SK-N-SH treated with all-trans-retinoic acid at 6 μM for 48 hours (cell line): Measurements from ENCODE around the gene PSTPIP2.

ENCODE experiments used
- ATAC-seq: fragments of 200-7000 bp; cut with Tn5 transposase; 3 replicates; pipeline ENCODE4 v1.9.1; 2020; ENCODE audit warnings: mild to moderate bottlenecking, moderate library complexity
- ARNTL ChIP-seq: fragments of 450-650 bp; formaldehyde crosslinking; IDR thresholded peaks from 2 replicates; pipeline ENCODE4 v1.5.0; 2020; ENCODE audit warnings: low read depth, mild to moderate bottlenecking, moderate library complexity, borderline replicate concordance
- BACH2 ChIP-seq: fragments of 250-450 bp; sonication (Bioruptor Pico); IDR thresholded peaks from 2 replicates; pipeline ENCODE4 v1.9.0; 2021; ENCODE audit warnings: mild to moderate bottlenecking, borderline replicate concordance
- CSDC2 ChIP-seq: fragments of 250-450 bp; sonication (Bioruptor Pico); IDR thresholded peaks from 2 replicates; pipeline ENCODE4 v1.5.0; 2020; ENCODE audit warnings: mild to moderate bottlenecking, moderate library complexity
- ESRRG ChIP-seq: fragments of 250-450 bp; sonication (Bioruptor Pico); IDR thresholded peaks from 2 replicates; pipeline ENCODE4 v1.6.1; 2021; ENCODE audit warnings: mild to moderate bottlenecking
- GLIS3 ChIP-seq: fragments of 250-450 bp; sonication (Bioruptor Pico); IDR thresholded peaks from 2 replicates; pipeline ENCODE4 v1.5.0; 2020; ENCODE audit warnings: mild to moderate bottlenecking, moderate library complexity
- ISL1 ChIP-seq: fragments of 250-450 bp; sonication (Bioruptor Pico); IDR thresholded peaks from 2 replicates; pipeline ENCODE4 v2.1.2; 2022; ENCODE audit warnings: mild to moderate bottlenecking, moderate library complexity
- PPARA ChIP-seq: fragments of 250-450 bp; sonication (Bioruptor Pico); IDR thresholded peaks from 2 replicates; pipeline ENCODE4 v1.5.0; 2020; ENCODE audit warnings: mild to moderate bottlenecking, borderline replicate concordance
- RARB ChIP-seq: fragments of 250-450 bp; sonication (Bioruptor Pico); IDR thresholded peaks from 2 replicates; pipeline ENCODE4 v1.8.0; 2021; ENCODE audit warnings: mild to moderate bottlenecking, moderate library complexity
- TCF4 ChIP-seq: fragments of 250-450 bp; sonication (Bioruptor Pico); IDR thresholded peaks from 2 replicates; pipeline ENCODE4 v1.8.0; 2021; ENCODE audit warnings: mild to moderate bottlenecking, moderate library complexity, borderline replicate concordance
- TOX ChIP-seq: fragments of 250-450 bp; sonication (Bioruptor Pico); IDR thresholded peaks from 2 replicates; pipeline ENCODE4 v1.8.0; 2021; ENCODE audit warnings: mild to moderate bottlenecking, moderate library complexity, borderline replicate concordance
- ZC3H10 ChIP-seq: fragments of 250-450 bp; sonication (Bioruptor Pico); IDR thresholded peaks from 2 replicates; pipeline ENCODE4 v1.5.1; 2021; ENCODE audit warnings: mild to moderate bottlenecking, moderate library complexity
- ZFP3 ChIP-seq: fragments of 250-450 bp; sonication (Bioruptor Pico); IDR thresholded peaks from 2 replicates; pipeline ENCODE4 v1.5.0; 2020; ENCODE audit warnings: mild to moderate bottlenecking, moderate library complexity
- ZFP30 ChIP-seq: fragments of 450-650 bp; formaldehyde crosslinking; IDR thresholded peaks from 2 replicates; pipeline ENCODE4 v1.5.0; 2022; ENCODE audit warnings: mild to moderate bottlenecking, moderate library complexity
- ZNF565 ChIP-seq: fragments of 450-650 bp; formaldehyde crosslinking; conservative IDR thresholded peaks from 2 replicates; pipeline ENCODE4 v1.5.0; 2020; ENCODE audit warnings: low read depth, mild to moderate bottlenecking, moderate library complexity
- ZNF70 ChIP-seq: fragments of 450-650 bp; formaldehyde crosslinking; IDR thresholded peaks from 2 replicates; pipeline ENCODE4 v1.5.0; 2020; ENCODE audit warnings: mild to moderate bottlenecking, moderate library complexity
- ZNF8 ChIP-seq: fragments of 450-650 bp; formaldehyde crosslinking; IDR thresholded peaks from 2 replicates; pipeline ENCODE4 v1.5.0; 2020; ENCODE audit warnings: mild to moderate bottlenecking, moderate library complexity
- TF ChIP-seq, protein P1 (sequence below): fragments of 250-450 bp; sonication (Bioruptor Pico); IDR thresholded peaks from 2 replicates; pipeline ENCODE4 v1.8.0; 2020; ENCODE audit warnings: mild to moderate bottlenecking, moderate library complexity, borderline replicate concordance
- TF ChIP-seq, protein P2 (sequence below): fragments of 250-450 bp; sonication (Bioruptor Pico); IDR thresholded peaks from 2 replicates; pipeline ENCODE4 v1.5.1; 2021; ENCODE audit warnings: mild to moderate bottlenecking, moderate library complexity
- TF ChIP-seq, protein P3 (sequence below): fragments of 250-450 bp; sonication (Bioruptor Pico); IDR thresholded peaks from 2 replicates; pipeline ENCODE4 v1.8.0; 2021; ENCODE audit warnings: low read depth, mild to moderate bottlenecking, moderate library complexity, borderline replicate concordance
- TF ChIP-seq, protein P4 (sequence below): fragments of 250-450 bp; sonication (Bioruptor Pico); IDR thresholded peaks from 2 replicates; pipeline ENCODE4 v1.5.0; 2020; ENCODE audit warnings: mild to moderate bottlenecking, moderate library complexity

The PSTPIP2 gene

DNA sequence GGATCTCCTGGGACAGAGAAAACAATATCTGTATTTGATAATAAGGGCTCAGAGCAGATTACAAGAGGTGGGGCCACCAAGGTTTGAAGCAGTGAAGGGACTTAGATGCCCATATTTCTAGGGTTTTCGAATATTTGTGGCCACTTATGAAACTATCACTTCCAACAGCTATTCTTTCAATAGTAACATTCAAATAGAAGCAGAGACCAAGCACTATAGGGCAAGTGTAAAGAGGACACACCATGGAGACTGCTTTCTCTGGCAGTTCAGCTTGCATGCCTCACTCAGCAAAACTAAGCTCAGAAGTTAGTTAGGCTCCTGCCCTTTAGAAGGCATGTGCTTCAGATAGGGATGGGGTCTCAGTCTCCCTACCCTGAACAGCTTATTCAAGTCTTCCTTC lies 10.3 kb downstream of the PSTPIP2 start (continued):
- TF ChIP-seq TOX (CRISPR knock-in tag) = no peak
- TF ChIP-seq ESRRG = no peak
- no peak for TF ChIP-seq ZNF8
- no peak for TF ChIP-seq BACH2
- TF ChIP-seq, protein P1, sequence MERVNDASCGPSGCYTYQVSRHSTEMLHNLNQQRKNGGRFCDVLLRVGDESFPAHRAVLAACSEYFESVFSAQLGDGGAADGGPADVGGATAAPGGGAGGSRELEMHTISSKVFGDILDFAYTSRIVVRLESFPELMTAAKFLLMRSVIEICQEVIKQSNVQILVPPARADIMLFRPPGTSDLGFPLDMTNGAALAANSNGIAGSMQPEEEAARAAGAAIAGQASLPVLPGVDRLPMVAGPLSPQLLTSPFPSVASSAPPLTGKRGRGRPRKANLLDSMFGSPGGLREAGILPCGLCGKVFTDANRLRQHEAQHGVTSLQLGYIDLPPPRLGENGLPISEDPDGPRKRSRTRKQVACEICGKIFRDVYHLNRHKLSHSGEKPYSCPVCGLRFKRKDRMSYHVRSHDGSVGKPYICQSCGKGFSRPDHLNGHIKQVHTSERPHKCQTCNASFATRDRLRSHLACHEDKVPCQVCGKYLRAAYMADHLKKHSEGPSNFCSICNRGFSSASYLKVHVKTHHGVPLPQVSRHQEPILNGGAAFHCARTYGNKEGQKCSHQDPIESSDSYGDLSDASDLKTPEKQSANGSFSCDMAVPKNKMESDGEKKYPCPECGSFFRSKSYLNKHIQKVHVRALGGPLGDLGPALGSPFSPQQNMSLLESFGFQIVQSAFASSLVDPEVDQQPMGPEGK (CRISPR knock-in tag) = no peak
- no peak for TF ChIP-seq ZC3H10 (CRISPR knock-in tag)

DNA sequence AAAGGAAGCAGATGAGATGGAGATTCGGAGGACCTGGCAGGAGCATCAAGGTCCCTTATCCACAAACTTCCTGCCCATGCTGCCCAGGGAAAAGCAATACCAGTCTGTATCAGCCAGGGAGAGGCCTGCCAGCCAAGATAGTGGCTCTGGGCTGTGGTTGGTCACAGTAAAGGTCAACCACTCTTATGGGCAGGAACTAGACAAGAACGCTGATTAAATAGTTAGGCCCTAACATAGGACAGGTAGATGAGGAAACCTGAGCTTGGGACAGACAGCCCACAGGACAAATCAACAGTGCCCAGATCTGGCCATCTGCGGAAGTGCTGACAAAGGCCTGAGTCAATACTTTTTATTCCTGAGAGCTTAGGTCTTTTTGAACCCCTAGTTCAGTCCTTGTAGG lies 10.7 kb downstream of the PSTPIP2 start:
- no peak for TF ChIP-seq ZC3H10 (CRISPR knock-in tag)
- TF ChIP-seq ZNF565 (CRISPR knock-in tag) = no peak
- TF ChIP-seq BACH2 = no peak
- TF ChIP-seq ZNF70 (CRISPR knock-in tag) = no peak
- ATAC-seq = no peak

DNA sequence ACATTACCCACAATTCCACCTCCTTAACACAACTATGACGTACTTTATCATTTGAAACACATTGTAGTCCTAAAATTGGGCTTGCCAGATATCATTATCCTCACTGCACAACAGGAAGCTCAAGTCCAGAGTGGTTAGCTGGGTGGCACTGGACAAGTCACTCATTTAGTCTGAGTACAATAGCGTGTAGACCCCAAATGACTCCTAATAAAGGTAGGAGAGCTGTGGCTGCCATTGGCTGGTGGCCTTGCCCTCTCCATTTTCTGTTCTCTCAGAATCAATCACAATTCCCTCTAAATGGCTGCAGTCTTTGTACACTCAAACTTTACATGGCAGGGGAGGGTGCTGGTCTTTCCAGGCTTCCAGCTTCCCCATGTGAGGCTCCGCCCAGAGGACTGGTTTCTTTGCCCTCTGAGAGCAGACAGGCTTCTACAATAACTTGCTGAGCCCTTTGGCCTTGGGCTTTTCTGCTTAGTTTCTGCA lies 11.7 kb downstream of the PSTPIP2 start:
- TF ChIP-seq, protein P2, sequence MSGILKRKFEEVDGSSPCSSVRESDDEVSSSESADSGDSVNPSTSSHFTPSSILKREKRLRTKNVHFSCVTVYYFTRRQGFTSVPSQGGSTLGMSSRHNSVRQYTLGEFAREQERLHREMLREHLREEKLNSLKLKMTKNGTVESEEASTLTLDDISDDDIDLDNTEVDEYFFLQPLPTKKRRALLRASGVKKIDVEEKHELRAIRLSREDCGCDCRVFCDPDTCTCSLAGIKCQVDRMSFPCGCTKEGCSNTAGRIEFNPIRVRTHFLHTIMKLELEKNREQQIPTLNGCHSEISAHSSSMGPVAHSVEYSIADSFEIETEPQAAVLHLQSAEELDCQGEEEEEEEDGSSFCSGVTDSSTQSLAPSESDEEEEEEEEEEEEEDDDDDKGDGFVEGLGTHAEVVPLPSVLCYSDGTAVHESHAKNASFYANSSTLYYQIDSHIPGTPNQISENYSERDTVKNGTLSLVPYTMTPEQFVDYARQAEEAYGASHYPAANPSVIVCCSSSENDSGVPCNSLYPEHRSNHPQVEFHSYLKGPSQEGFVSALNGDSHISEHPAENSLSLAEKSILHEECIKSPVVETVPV = no peak
- TF ChIP-seq GLIS3 (CRISPR knock-in tag) = no peak
- no peak for TF ChIP-seq ESRRG
- no peak for TF ChIP-seq ZNF8
- TF ChIP-seq, protein P1 (CRISPR knock-in tag) = no peak
- no peak for TF ChIP-seq ZC3H10 (CRISPR knock-in tag)
- no peak for TF ChIP-seq TCF4 (CRISPR knock-in tag)
- no peak for TF ChIP-seq ZNF70 (CRISPR knock-in tag)
- ATAC-seq = no peak

DNA sequence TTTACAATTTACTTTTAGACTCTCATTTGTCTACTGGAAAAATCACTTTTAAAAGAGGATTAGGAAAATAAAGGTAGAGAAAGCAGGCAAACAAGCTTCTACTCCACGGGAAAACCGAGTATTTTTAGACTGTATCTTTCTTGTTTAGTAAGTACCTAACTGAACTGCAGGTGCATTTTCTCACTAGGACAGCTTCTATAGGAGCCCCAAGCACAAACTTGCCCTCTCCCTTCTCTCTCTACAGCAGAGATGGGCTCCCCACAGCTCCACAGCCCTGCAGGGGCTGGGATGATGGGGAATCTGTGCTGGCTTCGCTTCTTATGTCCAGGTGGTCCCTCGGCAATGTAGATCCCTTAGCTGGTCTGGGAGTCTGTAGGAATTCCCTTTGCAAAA lies 16.2 kb downstream of the PSTPIP2 start:
- peak; percentile 34; the same call in 2 of the 3 replicates for ATAC-seq
- no peak for TF ChIP-seq ESRRG
- no peak for TF ChIP-seq ZFP30 (CRISPR knock-in tag)
- TF ChIP-seq ZFP3 = no peak
- no peak for TF ChIP-seq CSDC2 (CRISPR knock-in tag)
- no peak for TF ChIP-seq ISL1 (CRISPR knock-in tag)
- TF ChIP-seq ZNF565 (CRISPR knock-in tag) = no peak
- TF ChIP-seq, protein P3, sequence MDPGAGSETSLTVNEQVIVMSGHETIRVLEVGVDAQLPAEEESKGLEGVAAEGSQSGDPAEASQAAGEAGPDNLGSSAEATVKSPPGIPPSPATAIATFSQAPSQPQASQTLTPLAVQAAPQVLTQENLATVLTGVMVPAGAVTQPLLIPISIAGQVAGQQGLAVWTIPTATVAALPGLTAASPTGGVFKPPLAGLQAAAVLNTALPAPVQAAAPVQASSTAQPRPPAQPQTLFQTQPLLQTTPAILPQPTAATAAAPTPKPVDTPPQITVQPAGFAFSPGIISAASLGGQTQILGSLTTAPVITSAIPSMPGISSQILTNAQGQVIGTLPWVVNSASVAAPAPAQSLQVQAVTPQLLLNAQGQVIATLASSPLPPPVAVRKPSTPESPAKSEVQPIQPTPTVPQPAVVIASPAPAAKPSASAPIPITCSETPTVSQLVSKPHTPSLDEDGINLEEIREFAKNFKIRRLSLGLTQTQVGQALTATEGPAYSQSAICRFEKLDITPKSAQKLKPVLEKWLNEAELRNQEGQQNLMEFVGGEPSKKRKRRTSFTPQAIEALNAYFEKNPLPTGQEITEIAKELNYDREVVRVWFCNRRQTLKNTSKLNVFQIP = no peak

DNA sequence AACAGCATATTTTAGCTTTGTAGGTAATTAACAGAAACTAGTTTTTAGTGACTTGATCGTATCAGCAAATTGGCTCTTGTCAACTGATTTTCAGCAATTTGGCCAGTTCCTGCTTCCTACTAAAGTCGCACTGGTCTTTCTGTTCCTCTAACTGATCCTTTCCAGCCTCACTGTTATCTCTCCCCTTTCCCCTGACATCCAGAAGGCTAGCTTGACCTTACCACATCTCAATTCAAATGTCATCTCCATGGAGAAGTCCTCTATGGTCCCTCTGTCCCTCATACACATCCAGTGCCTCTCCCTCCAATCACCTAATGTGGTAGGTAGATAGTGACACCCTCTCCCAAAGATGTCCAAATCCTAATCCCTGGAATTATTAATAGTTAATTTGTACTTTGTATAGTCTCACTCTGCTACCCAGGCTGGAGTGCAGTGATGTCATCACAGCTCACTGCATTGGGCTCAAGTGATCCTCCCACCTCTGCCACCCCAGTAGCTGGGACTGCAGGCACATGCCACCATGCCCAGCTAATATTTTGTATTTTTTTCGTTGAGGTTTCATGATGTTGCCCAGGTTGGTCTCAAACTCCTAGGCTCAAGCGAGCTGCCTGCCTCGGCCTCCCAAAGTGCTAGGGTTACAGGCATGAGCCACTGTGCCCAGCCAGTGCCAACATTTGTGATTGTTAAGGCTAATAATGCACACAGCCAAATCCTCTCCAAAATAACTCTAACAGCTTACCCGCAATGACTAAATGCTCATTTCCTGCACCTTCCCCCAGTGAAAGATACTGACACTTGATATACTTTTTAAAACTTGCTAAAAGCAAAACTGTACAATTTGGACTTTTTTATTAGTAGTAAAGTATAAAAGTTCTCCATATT lies 16.9 kb downstream of the PSTPIP2 start:
- peak; percentile 42; the same call in 1 of the 3 replicates for ATAC-seq
- TF ChIP-seq ZNF8 = no peak
- TF ChIP-seq ZC3H10 (CRISPR knock-in tag) = no peak
- TF ChIP-seq, protein P4, sequence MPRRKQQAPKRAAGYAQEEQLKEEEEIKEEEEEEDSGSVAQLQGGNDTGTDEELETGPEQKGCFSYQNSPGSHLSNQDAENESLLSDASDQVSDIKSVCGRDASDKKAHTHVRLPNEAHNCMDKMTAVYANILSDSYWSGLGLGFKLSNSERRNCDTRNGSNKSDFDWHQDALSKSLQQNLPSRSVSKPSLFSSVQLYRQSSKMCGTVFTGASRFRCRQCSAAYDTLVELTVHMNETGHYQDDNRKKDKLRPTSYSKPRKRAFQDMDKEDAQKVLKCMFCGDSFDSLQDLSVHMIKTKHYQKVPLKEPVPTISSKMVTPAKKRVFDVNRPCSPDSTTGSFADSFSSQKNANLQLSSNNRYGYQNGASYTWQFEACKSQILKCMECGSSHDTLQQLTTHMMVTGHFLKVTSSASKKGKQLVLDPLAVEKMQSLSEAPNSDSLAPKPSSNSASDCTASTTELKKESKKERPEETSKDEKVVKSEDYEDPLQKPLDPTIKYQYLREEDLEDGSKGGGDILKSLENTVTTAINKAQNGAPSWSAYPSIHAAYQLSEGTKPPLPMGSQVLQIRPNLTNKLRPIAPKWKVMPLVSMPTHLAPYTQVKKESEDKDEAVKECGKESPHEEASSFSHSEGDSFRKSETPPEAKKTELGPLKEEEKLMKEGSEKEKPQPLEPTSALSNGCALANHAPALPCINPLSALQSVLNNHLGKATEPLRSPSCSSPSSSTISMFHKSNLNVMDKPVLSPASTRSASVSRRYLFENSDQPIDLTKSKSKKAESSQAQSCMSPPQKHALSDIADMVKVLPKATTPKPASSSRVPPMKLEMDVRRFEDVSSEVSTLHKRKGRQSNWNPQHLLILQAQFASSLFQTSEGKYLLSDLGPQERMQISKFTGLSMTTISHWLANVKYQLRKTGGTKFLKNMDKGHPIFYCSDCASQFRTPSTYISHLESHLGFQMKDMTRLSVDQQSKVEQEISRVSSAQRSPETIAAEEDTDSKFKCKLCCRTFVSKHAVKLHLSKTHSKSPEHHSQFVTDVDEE (CRISPR knock-in tag) = no peak
- TF ChIP-seq ZFP30 (CRISPR knock-in tag) = no peak
- no peak for TF ChIP-seq PPARA (CRISPR knock-in tag)
- no peak for TF ChIP-seq ARNTL (CRISPR knock-in tag)
- TF ChIP-seq, protein P3 = no peak
- no peak for TF ChIP-seq ZNF70 (CRISPR knock-in tag)
- no peak for TF ChIP-seq RARB (CRISPR knock-in tag)
- TF ChIP-seq ZNF565 (CRISPR knock-in tag) = no peak
